T-helper 2 cell treated with Interferon-gamma antibody and Interleukin-4, amounts not matched to agents 5 μg/mL and 100 μg/mL, for 36 hours (primary cell): ENCODE measurements around the gene ADCY1.

Source experiments
- DNase-seq: peaks from one replicate; pipeline ENCODE4 v3.0.0; 2021; ENCODE audit warnings: low spot score
- H3K27ac Mint-ChIP-seq: one replicate; pipeline ENCODE4 v1.8.0; 2021; ENCODE audit warnings: mild to moderate bottlenecking, mixed read lengths
- H3K27me3 Mint-ChIP-seq: one replicate; pipeline ENCODE4 v1.8.0; 2021; ENCODE audit warnings: low read depth, mixed read lengths
- H3K36me3 Mint-ChIP-seq: one replicate; pipeline ENCODE4 v1.8.0; 2021; ENCODE audit warnings: low read depth, mixed read lengths
- H3K4me1 Mint-ChIP-seq: one replicate; pipeline ENCODE4 v1.8.0; 2021; ENCODE audit warnings: low read depth, mixed read lengths
- H3K4me3 Mint-ChIP-seq: one replicate; pipeline ENCODE4 v1.8.0; 2022; ENCODE audit warnings: mild to moderate bottlenecking, moderate library complexity, mixed read lengths
- H3K9me3 Mint-ChIP-seq: one replicate; pipeline ENCODE4 v1.8.0; 2021; ENCODE audit warnings: mixed read lengths

The ADCY1 gene

GRCh38 chr7:45652630-45653029 lies 78.5 kb downstream of the ADCY1 start:
- H3K4me1 Mint-ChIP-seq = no peaks in the 10 kb centered on the region
- H3K9me3 Mint-ChIP-seq = no peaks in the 10 kb centered on the region
- no peaks in the 10 kb centered on the region for H3K27me3 Mint-ChIP-seq
- H3K4me3 Mint-ChIP-seq = no peak overlapping the region
- DNase-seq = no peak
- no peaks in the 10 kb centered on the region for H3K36me3 Mint-ChIP-seq
- no peak overlapping the region for H3K27ac Mint-ChIP-seq

- no peak for DNase-seq
- Mint-ChIP-seq H3K4me1 (no peaks in the 10 kb centered on the region), H3K27me3 (no peaks in the 10 kb centered on the region), H3K9me3 (no peaks in the 10 kb centered on the region), H3K36me3 (no peaks in the 10 kb centered on the region), H3K27ac (no peak overlapping the region), H3K4me3 (no peak overlapping the region)
Measured at GRCh38 chr7:45653209-45653907, 79.2 kb downstream of the ADCY1 start.

GRCh38 chr7:45654341-45654740 lies 80.2 kb downstream of the ADCY1 start:
- DNase-seq = no peak
- Mint-ChIP-seq H3K27me3 (no peaks in the 10 kb centered on the region), H3K4me1 (no peaks in the 10 kb centered on the region), H3K27ac (no peak overlapping the region), H3K4me3 (no peak overlapping the region), H3K9me3 (no peaks in the 10 kb centered on the region), H3K36me3 (no peaks in the 10 kb centered on the region)

- Mint-ChIP-seq H3K27ac (no peak overlapping the region), H3K9me3 (no peaks in the 10 kb centered on the region), H3K4me3 (no peak overlapping the region), H3K36me3 (no peaks in the 10 kb centered on the region), H3K27me3 (no peaks in the 10 kb centered on the region), H3K4me1 (no peaks in the 10 kb centered on the region)
- no peak for DNase-seq
Measured at GRCh38 chr7:45655539-45655938, 81.4 kb downstream of the ADCY1 start.

GRCh38 chr7:45656431-45656830 lies 82.3 kb downstream of the ADCY1 start:
- Mint-ChIP-seq H3K27ac (no peak overlapping the region), H3K4me3 (no peak overlapping the region), H3K9me3 (no peaks in the 10 kb centered on the region), H3K27me3 (no peaks in the 10 kb centered on the region), H3K36me3 (no peaks in the 10 kb centered on the region), H3K4me1 (no peaks in the 10 kb centered on the region)
- DNase-seq = no peak

- H3K27me3 Mint-ChIP-seq = no peaks in the 10 kb centered on the region
- DNase-seq = no peak
- H3K4me3 Mint-ChIP-seq = no peak overlapping the region
- no peaks in the 10 kb centered on the region for H3K36me3 Mint-ChIP-seq
- H3K9me3 Mint-ChIP-seq = no peaks in the 10 kb centered on the region
- H3K4me1 Mint-ChIP-seq = no peaks in the 10 kb centered on the region
- no peak overlapping the region for H3K27ac Mint-ChIP-seq
Measured at GRCh38 chr7:45657136-45657889, 83.1 kb downstream of the ADCY1 start.

- Mint-ChIP-seq H3K27me3 (no peaks in the 10 kb centered on the region), H3K9me3 (no peaks in the 10 kb centered on the region), H3K36me3 (no peaks in the 10 kb centered on the region), H3K4me1 (no peaks in the 10 kb centered on the region), H3K4me3 (no peak overlapping the region), H3K27ac (no peak overlapping the region)
- DNase-seq = no peak
Measured at GRCh38 chr7:45657890-45658715, 83.9 kb downstream of the ADCY1 start.

- Mint-ChIP-seq H3K9me3 (no peaks in the 10 kb centered on the region), H3K36me3 (no peaks in the 10 kb centered on the region), H3K27ac (no peak overlapping the region), H3K4me1 (no peaks in the 10 kb centered on the region), H3K4me3 (no peak overlapping the region), H3K27me3 (no peaks in the 10 kb centered on the region)
- no peak for DNase-seq
Measured at GRCh38 chr7:45658716-45659495, 84.7 kb downstream of the ADCY1 start.

- Mint-ChIP-seq H3K36me3 (no peaks in the 10 kb centered on the region), H3K27ac (no peak overlapping the region), H3K4me3 (no peak overlapping the region), H3K27me3 (no peaks in the 10 kb centered on the region), H3K4me1 (no peaks in the 10 kb centered on the region), H3K9me3 (no peaks in the 10 kb centered on the region)
- no peak for DNase-seq
Measured at GRCh38 chr7:45659496-45660139, 85.5 kb downstream of the ADCY1 start.

GRCh38 chr7:45660201-45660900 lies 86.2 kb downstream of the ADCY1 start:
- H3K36me3 Mint-ChIP-seq = no peaks in the 10 kb centered on the region
- no peaks in the 10 kb centered on the region for H3K27me3 Mint-ChIP-seq
- no peaks in the 10 kb centered on the region for H3K4me1 Mint-ChIP-seq
- no peak for DNase-seq
- no peak overlapping the region for H3K27ac Mint-ChIP-seq
- no peak overlapping the region for H3K4me3 Mint-ChIP-seq
- H3K9me3 Mint-ChIP-seq = no peaks in the 10 kb centered on the region

GRCh38 chr7:45660901-45661211 lies 86.7 kb downstream of the ADCY1 start:
- Mint-ChIP-seq H3K4me1 (no peaks in the 10 kb centered on the region), H3K4me3 (no peak overlapping the region), H3K36me3 (no peaks in the 10 kb centered on the region), H3K9me3 (no peaks in the 10 kb centered on the region), H3K27me3 (no peaks in the 10 kb centered on the region), H3K27ac (no peak overlapping the region)
- no peak for DNase-seq

- H3K36me3 Mint-ChIP-seq = no peaks in the 10 kb centered on the region
Measured at GRCh38 chr7:45661302-45661995, 87.3 kb downstream of the ADCY1 start.

More at GRCh38 chr7:45661302-45661995, 87.3 kb downstream of the ADCY1 start:
- Mint-ChIP-seq H3K4me3 (no peak overlapping the region), H3K9me3 (no peaks in the 10 kb centered on the region), H3K27me3 (no peaks in the 10 kb centered on the region), H3K27ac (no peak overlapping the region), H3K4me1 (no peaks in the 10 kb centered on the region)
- DNase-seq = no peak
